Measurements from ENCODE around the gene RPL22. TPM values are rescaled to one million over a fixed set of nuclear protein-coding genes. Genes with fewer than 3 reads are reported as not detected.

Gene RPL22
- total RNA-seq, 1 experiment from 2014 or later: 456 TPM

- ChIA-PET POLR2A (interaction anchor here (1.5 kb wide), 1 partner anchor 13 kb away, joined by 11 read pairs; no protein-coding TSS in a partner anchor), RAD21 (ENCODE audit: low non-redundant PET in 1 of 2, low total read pairs in 2 of 2, uncharacterized antibody in 2 of 2, unreplicated experiment in 2 of 2) (interaction anchor here in 1 of 2 experiments (0.5 kb wide), 1 partner anchor 168 kb away, joined by 3 read pairs; no protein-coding TSS in a partner anchor), CTCF (interaction anchor here (0.7 to 3.8 kb wide), 5 partner anchors 14 to 233 kb away, joined by 3 to 44 read pairs (median 6); no protein-coding TSS in a partner anchor)
- H3K9me3 ChIP-seq (ENCODE audit: control insufficient read depth in 1 of 2, insufficient read depth in 1 of 2, low read depth in 1 of 2, low read length in 2 of 2): no peaks in the 10 kb centered on the region
- no peaks in the 10 kb centered on the region for H4K20me1 ChIP-seq (ENCODE audit: insufficient read depth)
- peak overlapping the region; percentile 99 for H3K27ac ChIP-seq (ENCODE audit: low read depth, low read length)
- H3K4me2 ChIP-seq (ENCODE audit: low read length): peak overlapping the region; percentile 98
- H3K9me2 ChIP-seq (ENCODE audit: insufficient read depth): no peaks in the 10 kb centered on the region
- peak overlapping the region; percentile 82 to 96 for H3K4me3 ChIP-seq (replicated peaks in 1 of 2; ENCODE audit: low read depth in 1 of 2, low read length in 2 of 2)
- peak overlapping the region; percentile 99 for H3K9ac ChIP-seq (ENCODE audit: low read length)
- H3K36me3 ChIP-seq (ENCODE audit: control insufficient read depth in 1 of 2, insufficient read depth in 2 of 2, low read length in 2 of 2): peaks cover 0 to 17% of the 10 kb centered on the region in 2 experiments; a peak in 2 of 4 replicates
- H2AFZ ChIP-seq (ENCODE audit: low read depth, low read length, poor library complexity, severe bottlenecking): no peak overlapping the region
- TF ChIP-seq SRF (IDR thresholded peaks at IDR 0.05; ENCODE audit: low read depth) (no peak), TCF7L2 (IDR thresholded peaks at IDR 0.05; ENCODE audit: borderline replicate concordance, extremely low read depth, insufficient read depth, insufficient read length) (no peak), CEBPB (IDR thresholded peaks at IDR 0.05; ENCODE audit: low read depth) (no peak), YY1 (IDR thresholded peaks at IDR 0.05; ENCODE audit: extremely low read depth, insufficient replicate concordance, low read depth, low read length) (no peak), POLR2A (IDR thresholded peaks at IDR 0.05; ENCODE audit: borderline replicate concordance, extremely low read depth, insufficient read depth, insufficient read length) (no peak), ZFX (IDR thresholded peaks at IDR 0.05) (no peak), ZNF274 (IDR thresholded peaks at IDR 0.05; ENCODE audit: low read depth, low read length) (no peak), FOSL1 (IDR thresholded peaks at IDR 0.05; ENCODE audit: low read depth) (no peak), POLR2AphosphoS5 (IDR thresholded peaks at IDR 0.05; ENCODE audit: low read depth, low read length) (no peak)
- TF ChIP-seq, protein P1, sequence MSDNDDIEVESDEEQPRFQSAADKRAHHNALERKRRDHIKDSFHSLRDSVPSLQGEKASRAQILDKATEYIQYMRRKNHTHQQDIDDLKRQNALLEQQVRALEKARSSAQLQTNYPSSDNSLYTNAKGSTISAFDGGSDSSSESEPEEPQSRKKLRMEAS (IDR thresholded peaks at IDR 0.05): no peak
- TF ChIP-seq, protein P2, sequence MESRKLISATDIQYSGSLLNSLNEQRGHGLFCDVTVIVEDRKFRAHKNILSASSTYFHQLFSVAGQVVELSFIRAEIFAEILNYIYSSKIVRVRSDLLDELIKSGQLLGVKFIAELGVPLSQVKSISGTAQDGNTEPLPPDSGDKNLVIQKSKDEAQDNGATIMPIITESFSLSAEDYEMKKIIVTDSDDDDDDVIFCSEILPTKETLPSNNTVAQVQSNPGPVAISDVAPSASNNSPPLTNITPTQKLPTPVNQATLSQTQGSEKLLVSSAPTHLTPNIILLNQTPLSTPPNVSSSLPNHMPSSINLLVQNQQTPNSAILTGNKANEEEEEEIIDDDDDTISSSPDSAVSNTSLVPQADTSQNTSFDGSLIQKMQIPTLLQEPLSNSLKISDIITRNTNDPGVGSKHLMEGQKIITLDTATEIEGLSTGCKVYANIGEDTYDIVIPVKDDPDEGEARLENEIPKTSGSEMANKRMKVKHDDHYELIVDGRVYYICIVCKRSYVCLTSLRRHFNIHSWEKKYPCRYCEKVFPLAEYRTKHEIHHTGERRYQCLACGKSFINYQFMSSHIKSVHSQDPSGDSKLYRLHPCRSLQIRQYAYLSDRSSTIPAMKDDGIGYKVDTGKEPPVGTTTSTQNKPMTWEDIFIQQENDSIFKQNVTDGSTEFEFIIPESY (IDR thresholded peaks at IDR 0.05; ENCODE audit: extremely low read depth, insufficient replicate concordance, low read length): no peak
- TF ChIP-seq, protein P3, sequence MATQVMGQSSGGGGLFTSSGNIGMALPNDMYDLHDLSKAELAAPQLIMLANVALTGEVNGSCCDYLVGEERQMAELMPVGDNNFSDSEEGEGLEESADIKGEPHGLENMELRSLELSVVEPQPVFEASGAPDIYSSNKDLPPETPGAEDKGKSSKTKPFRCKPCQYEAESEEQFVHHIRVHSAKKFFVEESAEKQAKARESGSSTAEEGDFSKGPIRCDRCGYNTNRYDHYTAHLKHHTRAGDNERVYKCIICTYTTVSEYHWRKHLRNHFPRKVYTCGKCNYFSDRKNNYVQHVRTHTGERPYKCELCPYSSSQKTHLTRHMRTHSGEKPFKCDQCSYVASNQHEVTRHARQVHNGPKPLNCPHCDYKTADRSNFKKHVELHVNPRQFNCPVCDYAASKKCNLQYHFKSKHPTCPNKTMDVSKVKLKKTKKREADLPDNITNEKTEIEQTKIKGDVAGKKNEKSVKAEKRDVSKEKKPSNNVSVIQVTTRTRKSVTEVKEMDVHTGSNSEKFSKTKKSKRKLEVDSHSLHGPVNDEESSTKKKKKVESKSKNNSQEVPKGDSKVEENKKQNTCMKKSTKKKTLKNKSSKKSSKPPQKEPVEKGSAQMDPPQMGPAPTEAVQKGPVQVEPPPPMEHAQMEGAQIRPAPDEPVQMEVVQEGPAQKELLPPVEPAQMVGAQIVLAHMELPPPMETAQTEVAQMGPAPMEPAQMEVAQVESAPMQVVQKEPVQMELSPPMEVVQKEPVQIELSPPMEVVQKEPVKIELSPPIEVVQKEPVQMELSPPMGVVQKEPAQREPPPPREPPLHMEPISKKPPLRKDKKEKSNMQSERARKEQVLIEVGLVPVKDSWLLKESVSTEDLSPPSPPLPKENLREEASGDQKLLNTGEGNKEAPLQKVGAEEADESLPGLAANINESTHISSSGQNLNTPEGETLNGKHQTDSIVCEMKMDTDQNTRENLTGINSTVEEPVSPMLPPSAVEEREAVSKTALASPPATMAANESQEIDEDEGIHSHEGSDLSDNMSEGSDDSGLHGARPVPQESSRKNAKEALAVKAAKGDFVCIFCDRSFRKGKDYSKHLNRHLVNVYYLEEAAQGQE (IDR thresholded peaks at IDR 0.05; ENCODE audit: low read depth): no peak
- TF ChIP-seq, protein P4, sequence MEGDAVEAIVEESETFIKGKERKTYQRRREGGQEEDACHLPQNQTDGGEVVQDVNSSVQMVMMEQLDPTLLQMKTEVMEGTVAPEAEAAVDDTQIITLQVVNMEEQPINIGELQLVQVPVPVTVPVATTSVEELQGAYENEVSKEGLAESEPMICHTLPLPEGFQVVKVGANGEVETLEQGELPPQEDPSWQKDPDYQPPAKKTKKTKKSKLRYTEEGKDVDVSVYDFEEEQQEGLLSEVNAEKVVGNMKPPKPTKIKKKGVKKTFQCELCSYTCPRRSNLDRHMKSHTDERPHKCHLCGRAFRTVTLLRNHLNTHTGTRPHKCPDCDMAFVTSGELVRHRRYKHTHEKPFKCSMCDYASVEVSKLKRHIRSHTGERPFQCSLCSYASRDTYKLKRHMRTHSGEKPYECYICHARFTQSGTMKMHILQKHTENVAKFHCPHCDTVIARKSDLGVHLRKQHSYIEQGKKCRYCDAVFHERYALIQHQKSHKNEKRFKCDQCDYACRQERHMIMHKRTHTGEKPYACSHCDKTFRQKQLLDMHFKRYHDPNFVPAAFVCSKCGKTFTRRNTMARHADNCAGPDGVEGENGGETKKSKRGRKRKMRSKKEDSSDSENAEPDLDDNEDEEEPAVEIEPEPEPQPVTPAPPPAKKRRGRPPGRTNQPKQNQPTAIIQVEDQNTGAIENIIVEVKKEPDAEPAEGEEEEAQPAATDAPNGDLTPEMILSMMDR (IDR thresholded peaks at IDR 0.05 in 2 of 3, conservative IDR thresholded peaks at IDR 0.05 in 1 of 3; ENCODE audit: borderline replicate concordance in 1 of 3, insufficient read depth in 1 of 3, low read depth in 2 of 3, low read length in 2 of 3): no peak
- BruUV-seq (replicated peaks): TSS peak; percentile 73
- H3K4me1 ChIP-seq (ENCODE audit: control insufficient read depth in 1 of 2, insufficient read depth in 2 of 2, low read length in 2 of 2): peaks cover 7 to 27% of the 10 kb centered on the region in 2 experiments
- no peak for DNase-seq (ENCODE audit: low read depth, low spot score)
- H3K79me2 ChIP-seq (ENCODE audit: insufficient read depth, low read length): peaks cover 24% of the 10 kb centered on the region
- no peak for ATAC-seq
- H3K27me3 ChIP-seq (ENCODE audit: insufficient read depth, low read length): no peaks in the 10 kb centered on the region
- intact Hi-C loops (cut with micrococcal nuclease): no loop called here
Measured at GRCh38 chr1:6207075-6207885, 7.9 kb upstream of the RPL22 start.
